Fibroblast of upper back skin (primary cell): ENCODE results near the gene EIF5.

Experiments used
- DNase-seq: peaks from one replicate; pipeline ENCODE4 v3.0.0-alpha.2; 2013

EIF5 gene

GRCh38 chr14:103372552-103373304 lies 38.7 kb downstream of the EIF5 start:
- DNase-seq = peak; percentile 87

GRCh38 chr14:103374121-103374520 lies 40.1 kb downstream of the EIF5 start:
- DNase-seq = no peak

GRCh38 chr14:103377522-103378037 lies 43.5 kb downstream of the EIF5 start:
- DNase-seq = no peak

GRCh38 chr14:103378038-103378854 lies 44.2 kb downstream of the EIF5 start:
- no peak for DNase-seq

GRCh38 chr14:103380719-103381377 lies 46.8 kb downstream of the EIF5 start:
- no peak for DNase-seq

- peak; percentile 70 for DNase-seq
Observed at GRCh38 chr14:103382376-103382775, 48.3 kb downstream of the EIF5 start.

- no peak for DNase-seq
Observed at GRCh38 chr14:103384450-103385151, 50.6 kb downstream of the EIF5 start.

GRCh38 chr14:103385152-103385928 lies 51.3 kb downstream of the EIF5 start, which contains the start of gene MARK3:
MARK3 (plus strand) TSS chr14:103385415; CDS start chr14:103386030, 615 bp downstream.
- peak; percentile 96 for DNase-seq

- no peak for DNase-seq
Observed at GRCh38 chr14:103385929-103386712, 52.1 kb downstream of the EIF5 start.

GRCh38 chr14:103386713-103387329 lies 52.8 kb downstream of the EIF5 start:
- DNase-seq = no peak

GRCh38 chr14:103388664-103389063 lies 54.6 kb downstream of the EIF5 start:
- no peak for DNase-seq

- DNase-seq = no peak
Observed at GRCh38 chr14:103390605-103391004, 56.6 kb downstream of the EIF5 start.

GRCh38 chr14:103391048-103391447 lies 57.0 kb downstream of the EIF5 start:
- peak; percentile 81 for DNase-seq

- no peak for DNase-seq
Observed at GRCh38 chr14:103392106-103392505, 58.1 kb downstream of the EIF5 start.

GRCh38 chr14:103392572-103392971 lies 58.5 kb downstream of the EIF5 start:
- DNase-seq = no peak

GRCh38 chr14:103393070-103393469 lies 59.0 kb downstream of the EIF5 start:
- DNase-seq = no peak

- DNase-seq = peak; percentile 75
Observed at GRCh38 chr14:103393676-103394626, 59.9 kb downstream of the EIF5 start.
